ENCODE measurements around the gene RPL34.

Gene RPL34

DNA sequence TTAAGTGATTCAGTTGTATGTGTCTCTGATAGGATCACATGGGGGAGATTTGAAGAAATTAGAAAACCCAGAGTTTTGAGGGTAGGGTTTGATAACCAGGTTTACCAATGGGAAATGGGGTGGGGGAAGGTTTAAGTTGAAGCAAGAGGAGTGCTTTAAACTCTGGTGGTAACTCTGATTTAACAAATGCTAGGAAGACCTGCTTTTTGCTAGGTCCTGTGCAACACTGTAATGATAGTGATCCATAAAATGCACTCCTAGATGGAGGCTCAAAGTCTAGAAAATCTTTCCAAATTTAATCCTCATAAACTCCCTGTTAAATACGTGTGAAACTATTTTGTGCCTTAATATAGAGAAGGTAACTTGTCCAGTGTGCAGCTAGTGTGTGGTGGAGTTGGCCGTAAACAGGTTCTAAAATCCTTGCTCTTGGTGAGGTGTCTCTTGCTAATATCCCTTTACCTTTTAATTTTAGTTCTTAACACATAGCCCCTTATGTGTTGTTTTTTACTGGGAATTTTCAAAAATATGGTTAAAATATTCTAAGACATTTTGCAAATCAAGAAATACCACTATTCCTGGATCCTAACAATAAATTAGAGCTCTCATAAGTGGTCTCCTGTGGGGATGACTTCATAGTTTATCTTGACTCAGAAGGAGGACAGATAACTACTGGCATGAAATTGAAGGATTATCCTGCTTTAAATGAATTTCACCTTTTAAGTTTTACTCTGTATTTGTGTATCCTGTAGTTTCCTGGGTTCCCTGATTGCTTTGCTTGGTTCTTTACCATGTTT lies 4.1 kb downstream of the RPL34 start:
- no peak for DNase-seq

DNA sequence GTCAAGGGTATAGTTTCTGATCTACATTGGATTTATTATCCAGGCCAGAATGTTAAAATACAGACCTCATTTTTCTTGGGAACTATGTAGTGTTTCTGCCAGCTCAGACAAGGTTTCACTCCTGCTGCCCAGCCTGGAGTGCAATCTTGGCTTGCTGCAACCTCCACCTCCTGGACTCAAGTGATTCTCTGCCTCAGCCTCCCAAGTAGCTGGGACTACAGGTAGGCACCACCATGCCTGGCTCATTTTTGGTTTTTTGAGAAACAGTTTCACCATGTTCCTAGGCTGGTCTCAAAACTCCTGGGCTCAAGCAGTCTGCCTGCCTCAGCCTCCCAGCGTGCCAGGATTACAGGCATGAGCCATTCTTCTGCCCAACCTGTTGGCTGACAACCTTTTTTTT lies 5.7 kb downstream of the RPL34 start:
- no peak for DNase-seq

DNA sequence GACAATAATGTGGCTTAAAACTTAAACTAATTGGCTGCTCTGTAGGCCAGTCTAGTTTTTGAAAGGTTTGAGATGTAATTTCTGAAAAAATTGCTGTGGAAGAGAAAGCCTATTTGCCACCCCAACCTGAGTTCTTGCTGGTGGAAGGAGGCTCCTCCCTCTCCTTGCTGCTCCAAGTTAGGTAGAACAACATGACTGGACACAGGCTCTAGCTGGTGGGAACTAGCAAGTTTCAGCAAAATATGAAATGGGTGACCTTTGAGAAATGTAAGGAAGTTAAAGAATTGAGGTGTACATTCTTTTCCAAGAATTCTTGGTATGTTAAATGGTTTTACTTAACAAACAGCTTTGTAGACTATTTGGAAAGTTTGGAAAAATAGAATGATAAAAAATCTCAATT lies 8.0 kb downstream of the RPL34 start:
- DNase-seq = no peak

DNA sequence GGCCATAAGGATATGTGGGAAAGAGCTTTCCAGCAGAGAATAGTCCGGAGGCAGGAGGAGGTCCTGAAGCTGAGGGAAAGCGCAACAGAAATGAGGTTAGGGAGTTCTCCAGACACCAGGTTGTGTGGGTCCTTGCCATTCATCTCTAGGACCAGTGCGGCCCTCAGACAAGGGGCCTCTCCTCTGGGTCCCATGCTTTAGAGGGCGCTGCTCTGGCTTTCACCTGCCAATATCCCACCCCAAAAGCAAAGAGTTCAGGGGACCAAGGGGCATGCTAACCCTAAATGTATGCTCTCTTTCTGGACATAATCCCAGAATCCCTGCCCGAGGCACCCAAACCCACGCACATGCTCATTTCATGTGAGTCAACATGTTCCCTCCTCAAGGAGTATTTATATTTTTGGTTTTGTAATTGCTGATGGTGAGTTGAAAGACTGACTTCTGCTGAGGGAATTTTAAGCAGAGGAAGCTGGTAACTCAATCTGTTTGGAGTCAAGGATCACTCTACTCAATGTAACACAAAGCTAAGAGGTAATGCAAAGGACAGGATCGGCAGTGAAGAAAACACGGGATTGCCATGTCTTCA lies 14.8 kb downstream of the RPL34 start:
- no peak for DNase-seq

DNA sequence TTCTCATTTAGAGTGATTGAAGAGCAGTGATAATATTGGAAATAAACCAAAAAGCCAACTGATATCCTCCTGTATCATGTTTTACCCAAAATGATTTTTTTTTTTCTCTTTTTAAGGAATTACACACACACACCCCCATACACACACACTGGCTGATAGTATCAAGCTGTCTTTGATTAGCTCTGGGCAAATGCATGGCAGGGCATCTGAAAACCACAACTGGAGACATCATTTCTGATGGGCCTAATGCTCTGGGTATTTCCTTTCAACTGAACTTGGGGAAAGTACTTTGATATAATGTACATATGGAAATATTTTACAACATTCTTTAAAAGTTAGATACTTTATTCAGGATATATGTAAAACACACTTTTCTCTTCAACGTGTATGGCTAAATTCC lies 15.9 kb downstream of the RPL34 start:
- no peak for DNase-seq

DNA sequence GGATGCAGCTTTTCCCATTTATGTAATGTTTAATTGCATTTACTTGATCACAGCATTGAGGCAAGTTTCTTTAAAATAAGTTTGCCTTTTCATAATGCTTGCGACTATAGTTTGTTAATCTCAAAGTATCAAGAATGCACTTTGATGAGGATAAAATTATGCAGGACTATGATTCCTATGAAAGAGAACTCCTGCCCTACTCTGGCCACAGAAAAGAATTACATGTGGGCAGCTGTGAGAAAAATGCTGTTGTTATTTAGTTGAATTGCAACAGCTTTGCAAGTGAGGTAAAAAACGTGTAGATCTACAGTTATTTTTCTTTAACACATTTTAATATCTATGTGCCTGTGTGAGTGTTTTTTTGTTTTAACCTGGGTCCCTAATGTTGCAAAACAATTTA lies 17.5 kb downstream of the RPL34 start:
- no peak for DNase-seq

DNA sequence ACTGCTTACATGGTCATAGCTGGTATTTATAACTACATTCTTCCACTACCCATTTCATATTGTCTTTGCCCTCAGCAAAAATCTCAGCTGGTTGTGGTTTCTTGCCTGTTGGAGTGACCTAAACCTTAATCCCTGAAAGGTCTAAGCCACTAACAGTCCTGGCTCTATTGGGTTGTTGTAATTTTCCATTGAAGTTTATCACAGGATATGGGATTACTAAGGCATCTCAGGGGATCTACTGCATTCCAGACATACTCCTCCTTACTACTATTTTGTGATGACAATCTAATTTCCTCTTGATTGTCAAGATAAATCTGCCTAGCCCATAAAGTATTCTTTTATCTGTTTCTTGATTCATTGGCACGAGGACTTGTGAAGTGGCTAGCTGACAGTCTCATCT lies 23.9 kb downstream of the RPL34 start:
- DNase-seq = no peak

DNA sequence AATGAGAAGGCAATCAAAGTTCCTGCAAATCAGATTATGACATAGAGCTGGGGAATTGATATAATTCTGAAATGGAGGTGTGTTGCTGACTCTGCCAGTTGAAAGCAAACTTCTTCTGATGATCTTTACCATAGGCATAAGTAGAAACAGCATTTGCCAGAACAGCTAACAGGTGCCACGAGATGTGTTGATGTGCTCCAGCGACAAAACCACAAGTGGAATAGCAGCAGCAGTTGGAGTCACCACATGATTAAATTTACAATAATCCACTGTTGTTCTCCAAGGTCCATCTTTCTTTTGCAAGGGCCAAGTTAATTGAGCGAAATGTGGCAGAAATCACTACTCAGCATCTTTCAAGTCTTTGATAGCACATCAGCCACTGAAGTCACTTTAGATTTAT lies 26.3 kb downstream of the RPL34 start:
- no peak for DNase-seq

DNA sequence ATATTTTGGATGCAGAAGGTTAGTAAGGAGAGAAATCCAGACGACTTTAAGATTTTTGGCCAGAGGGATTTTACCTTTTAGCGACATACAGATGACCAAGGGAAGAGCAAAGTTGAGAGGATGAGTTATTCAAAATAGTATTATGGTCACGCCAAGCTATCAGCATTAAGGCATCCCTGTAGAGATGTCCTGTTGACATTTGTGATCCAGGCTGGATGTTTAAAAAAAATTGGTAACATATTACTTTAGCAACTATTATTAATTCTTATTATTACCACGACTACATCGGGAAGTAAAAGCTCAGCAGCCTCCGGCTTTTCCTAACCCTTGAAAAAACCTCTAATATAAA lies 29.5 kb downstream of the RPL34 start:
- DNase-seq = peak; percentile 57

DNA sequence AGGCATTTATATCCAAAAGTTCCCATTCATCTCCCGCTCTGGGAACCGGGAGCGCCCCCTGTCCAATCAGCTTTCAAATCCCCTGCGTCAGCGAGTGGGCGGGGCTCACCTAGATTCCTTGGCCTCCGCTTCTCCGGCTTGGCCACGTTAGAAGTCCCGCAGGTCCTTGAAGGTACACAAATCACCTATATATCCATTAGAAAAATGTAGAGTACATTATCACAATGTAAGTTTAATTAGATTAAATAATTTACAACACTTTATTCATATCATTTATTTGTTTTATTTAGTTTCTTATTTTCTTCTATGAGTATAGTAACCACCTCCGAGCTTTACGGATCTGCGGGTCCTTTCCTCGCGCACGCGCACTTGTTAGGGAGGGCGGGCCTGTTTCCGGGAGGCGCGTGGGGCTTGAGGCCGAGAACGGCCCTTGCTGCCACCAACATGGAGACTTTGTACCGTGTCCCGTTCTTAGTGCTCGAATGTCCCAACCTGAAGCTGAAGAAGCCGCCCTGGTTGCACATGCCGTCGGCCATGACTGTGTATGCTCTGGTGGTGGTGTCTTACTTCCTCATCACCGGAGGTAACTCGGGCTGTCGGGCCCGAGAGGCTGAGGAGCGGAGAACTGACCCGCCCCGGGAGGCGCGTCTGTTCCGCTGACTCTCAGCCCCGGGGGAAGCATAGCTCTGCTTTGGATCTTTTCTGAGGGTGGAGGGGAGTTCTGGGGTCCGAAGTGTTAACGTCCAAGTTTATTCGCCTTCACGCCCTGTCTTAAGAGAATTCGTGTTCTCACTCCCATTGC lies 30.0 kb downstream of the RPL34 start, which contains the start of gene OSTC:
Gene OSTC (plus strand): TSS at position 388 of the 802 bp plus-strand sequence. CDS start 57 bp downstream, at position 445.
- DNase-seq = peak; percentile 97

DNA sequence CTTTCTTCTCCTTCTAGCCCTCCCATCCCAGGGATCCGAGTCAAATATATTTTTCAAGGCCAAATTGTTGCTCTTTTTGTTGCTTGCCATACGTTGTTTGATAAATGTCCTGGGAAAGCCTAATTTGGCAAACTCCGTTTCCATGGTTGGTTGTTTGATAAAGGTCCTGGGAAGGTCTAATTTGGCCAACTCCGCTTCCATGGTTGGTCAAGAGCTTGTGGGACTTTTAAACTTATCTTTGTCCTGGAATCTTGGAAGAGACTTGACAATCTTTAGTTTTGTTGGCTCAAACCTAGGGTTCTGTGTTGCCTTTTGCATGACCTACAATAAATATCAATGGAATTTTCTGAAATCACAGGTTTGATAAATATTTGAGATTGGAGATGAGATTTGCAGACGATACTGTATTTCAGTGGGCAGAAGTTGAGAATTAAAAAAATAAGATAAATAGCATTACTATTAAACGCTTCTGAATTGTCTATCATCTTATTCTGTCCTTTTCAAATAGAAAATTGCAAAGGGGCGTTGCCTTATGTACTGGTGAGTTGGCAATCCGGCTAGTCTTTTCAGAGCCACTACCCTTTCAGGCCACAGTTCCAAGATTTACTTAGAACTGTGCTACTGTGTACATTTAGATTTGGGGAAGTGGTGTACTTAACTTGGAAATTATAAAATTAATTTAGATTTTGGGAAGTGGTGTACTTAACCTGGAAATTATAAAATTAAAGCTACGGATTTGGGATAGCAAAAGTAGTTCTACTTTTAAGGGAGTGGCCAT lies 30.8 kb downstream of the RPL34 start:
- DNase-seq = peak; percentile 75

DNA sequence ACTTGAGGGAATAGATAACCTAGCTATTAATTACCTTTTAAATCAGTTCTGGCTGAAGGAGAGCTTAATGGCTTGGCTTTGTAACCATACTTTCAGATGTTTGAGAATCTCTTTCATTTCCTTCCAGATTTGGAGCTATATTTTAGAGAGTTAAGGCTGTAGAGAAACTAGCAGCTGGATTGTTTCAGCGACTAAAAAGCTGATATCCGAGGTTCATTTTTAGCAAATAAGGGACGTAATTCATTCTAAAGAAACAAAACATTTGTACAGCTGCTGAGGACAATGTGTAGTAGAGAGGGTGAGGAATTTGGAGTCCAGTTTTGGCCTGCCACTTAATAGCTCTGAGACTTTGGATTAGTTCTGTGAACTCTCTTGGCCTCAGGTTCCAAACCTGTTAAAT lies 42.3 kb downstream of the RPL34 start:
- no peak for DNase-seq

DNA sequence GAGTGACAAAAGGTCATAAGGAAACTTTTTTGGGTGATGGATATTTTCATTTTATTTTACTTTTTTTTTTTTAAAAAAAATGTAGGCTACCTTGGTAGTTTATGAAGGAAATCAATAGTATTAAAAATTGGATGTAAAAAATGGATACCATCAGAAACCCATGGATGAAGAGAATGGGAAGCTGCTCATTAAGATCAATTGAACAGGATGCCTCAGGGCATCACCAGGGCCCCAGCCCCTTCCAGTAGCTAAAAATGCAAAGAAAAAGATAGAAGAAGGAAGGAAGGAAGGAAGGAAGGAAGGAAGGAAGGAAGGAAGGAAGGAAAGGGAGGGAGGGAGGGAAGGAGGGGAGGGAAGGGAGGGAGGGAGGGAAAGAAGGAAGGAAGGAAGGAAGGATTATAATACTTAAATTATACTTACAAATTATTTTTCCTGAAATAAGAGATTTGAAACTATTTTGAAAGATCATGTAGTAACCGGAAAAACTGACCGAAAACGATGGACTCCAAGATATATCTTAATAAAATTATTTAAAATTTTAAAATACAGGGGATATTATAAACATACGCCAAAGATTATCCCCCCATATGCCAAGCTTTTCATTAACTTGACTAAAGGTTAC lies 54.1 kb downstream of the RPL34 start:
- no peak for DNase-seq
